SK-N-MC (cell line): Measurements from ENCODE around the gene IQSEC1.

ENCODE experiments used
- DNase-seq: peaks from one replicate; pipeline ENCODE4 v3.0.0-alpha.2; 2011; ENCODE audit warnings: low read depth, low spot score
- H3K27ac ChIP-seq: fragments of 200-600 bp; sonication (generic); 2 replicates; pipeline ENCODE4 v1.5.1; 2016; ENCODE audit warnings: mixed run types
- H3K36me3 ChIP-seq: fragments of 200-600 bp; sonication (generic); 2 replicates; pipeline ENCODE4 v1.6.1; 2017; ENCODE audit warnings: antibody characterized with exemption, low read length, mixed read lengths; ENCODE audit not compliant: insufficient read depth
- H3K4me3 ChIP-seq: fragments of 200-600 bp; sonication (generic); 2 replicates; pipeline ENCODE4 v1.5.1; 2016
- H3K9ac ChIP-seq: fragments of 200-600 bp; sonication (generic); 2 replicates; pipeline ENCODE4 v1.8.0; 2017; ENCODE audit warnings: mixed run types, mixed read lengths; ENCODE audit not compliant: insufficient read length
- H3K9me3 ChIP-seq: fragments of 200-600 bp; sonication (generic); 2 replicates; pipeline ENCODE4 v1.6.1; 2017; ENCODE audit warnings: low read depth, mild to moderate bottlenecking, antibody characterized with exemption, low read length, moderate library complexity, mixed read lengths
- EZH2 ChIP-seq: fragments of 200-600 bp; sonication (generic); IDR thresholded peaks from one replicate; pipeline ENCODE4 v1.6.1; 2017; ENCODE audit warnings: antibody characterized with exemption
- FOXP2 ChIP-seq: optimal IDR thresholded peaks from 2 replicates; pipeline ENCODE3; 2011; ENCODE audit warnings: mild to moderate bottlenecking, moderate library complexity; ENCODE audit not compliant: insufficient read depth; ENCODE audit errors: extremely low read length, control extremely low read depth
- POLR2AphosphoS5 ChIP-seq: IDR thresholded peaks from 2 replicates; pipeline ENCODE4 v1.6.1; 2012; ENCODE audit warnings: mild to moderate bottlenecking, low read depth, low read length, borderline replicate concordance

Gene IQSEC1

GRCh38 chr3:12907296-12907695 is 165.9 kb downstream of the IQSEC1 start:
- Histone ChIP-seq H3K9me3 (no peaks in the 10 kb centered on the region), H3K4me3 (no peak overlapping the region), H3K36me3 (no peaks in the 10 kb centered on the region), H3K9ac (no peak overlapping the region), H3K27ac (no peak overlapping the region)
- no peak for DNase-seq
- TF ChIP-seq POLR2AphosphoS5 (no peak), EZH2 (no peak), FOXP2 (no peak)

- H3K27ac ChIP-seq, result no peak overlapping the region
- no peaks in the 10 kb centered on the region for H3K36me3 ChIP-seq
- no peak overlapping the region for H3K4me3 ChIP-seq
- TF ChIP-seq POLR2AphosphoS5, result no peak
- TF ChIP-seq EZH2, result no peak
- TF ChIP-seq FOXP2, result no peak
- H3K9ac ChIP-seq, result no peak overlapping the region
- no peaks in the 10 kb centered on the region for H3K9me3 ChIP-seq
- DNase-seq, result no peak
Observed at GRCh38 chr3:12906916-12907290, 166.3 kb downstream of the IQSEC1 start.

GRCh38 chr3:12906141-12906915 is 166.9 kb downstream of the IQSEC1 start:
- no peaks in the 10 kb centered on the region for H3K9me3 ChIP-seq
- no peak overlapping the region for H3K9ac ChIP-seq
- DNase-seq, result no peak
- no peak for TF ChIP-seq FOXP2
- TF ChIP-seq EZH2, result no peak
- TF ChIP-seq POLR2AphosphoS5, result no peak
- no peaks in the 10 kb centered on the region for H3K36me3 ChIP-seq
- H3K4me3 ChIP-seq, result no peak overlapping the region
- no peak overlapping the region for H3K27ac ChIP-seq

GRCh38 chr3:12905316-12906071 is 167.7 kb downstream of the IQSEC1 start:
- TF ChIP-seq EZH2 (no peak), FOXP2 (no peak), POLR2AphosphoS5 (no peak)
- Histone ChIP-seq H3K36me3 (no peaks in the 10 kb centered on the region), H3K27ac (no peak overlapping the region), H3K9ac (no peak overlapping the region), H3K9me3 (no peaks in the 10 kb centered on the region), H3K4me3 (no peak overlapping the region)
- DNase-seq, result no peak

- Histone ChIP-seq H3K4me3 (no peak overlapping the region), H3K36me3 (no peaks in the 10 kb centered on the region), H3K9me3 (no peaks in the 10 kb centered on the region), H3K27ac (no peak overlapping the region), H3K9ac (no peak overlapping the region)
- TF ChIP-seq FOXP2, result no peak
- TF ChIP-seq POLR2AphosphoS5, result no peak
- no peak for TF ChIP-seq EZH2
- no peak for DNase-seq
Observed at GRCh38 chr3:12904951-12905315, 168.3 kb downstream of the IQSEC1 start.

- Histone ChIP-seq H3K36me3 (no peaks in the 10 kb centered on the region), H3K9ac (no peak overlapping the region), H3K9me3 (no peaks in the 10 kb centered on the region), H3K4me3 (no peak overlapping the region), H3K27ac (no peak overlapping the region)
- DNase-seq, result no peak
- TF ChIP-seq POLR2AphosphoS5, result no peak
- no peak for TF ChIP-seq EZH2
- TF ChIP-seq FOXP2, result no peak
Observed at GRCh38 chr3:12903881-12904280, 169.3 kb downstream of the IQSEC1 start.

GRCh38 chr3:12903000-12903800 is 170.0 kb downstream of the IQSEC1 start:
- no peak for DNase-seq
- H3K9me3 ChIP-seq, result no peaks in the 10 kb centered on the region
- TF ChIP-seq POLR2AphosphoS5 (no peak), EZH2 (no peak), FOXP2 (no peak)
- no peak overlapping the region for H3K9ac ChIP-seq
- H3K4me3 ChIP-seq, result no peak overlapping the region
- H3K36me3 ChIP-seq, result no peaks in the 10 kb centered on the region
- no peak overlapping the region for H3K27ac ChIP-seq
